ENCODE results near the gene UNC79.

GRCh38 chr14:93564918-93565317 is 134.2 kb downstream of the UNC79 start:
- TF ChIP-seq POLR2AphosphoS5 (IDR thresholded peaks at IDR 0.05) (no peak), POLR2A (IDR thresholded peaks at IDR 0.05) (no peak), EP300 (IDR thresholded peaks at IDR 0.05) (no peak)
- TF ChIP-seq, protein P1, sequence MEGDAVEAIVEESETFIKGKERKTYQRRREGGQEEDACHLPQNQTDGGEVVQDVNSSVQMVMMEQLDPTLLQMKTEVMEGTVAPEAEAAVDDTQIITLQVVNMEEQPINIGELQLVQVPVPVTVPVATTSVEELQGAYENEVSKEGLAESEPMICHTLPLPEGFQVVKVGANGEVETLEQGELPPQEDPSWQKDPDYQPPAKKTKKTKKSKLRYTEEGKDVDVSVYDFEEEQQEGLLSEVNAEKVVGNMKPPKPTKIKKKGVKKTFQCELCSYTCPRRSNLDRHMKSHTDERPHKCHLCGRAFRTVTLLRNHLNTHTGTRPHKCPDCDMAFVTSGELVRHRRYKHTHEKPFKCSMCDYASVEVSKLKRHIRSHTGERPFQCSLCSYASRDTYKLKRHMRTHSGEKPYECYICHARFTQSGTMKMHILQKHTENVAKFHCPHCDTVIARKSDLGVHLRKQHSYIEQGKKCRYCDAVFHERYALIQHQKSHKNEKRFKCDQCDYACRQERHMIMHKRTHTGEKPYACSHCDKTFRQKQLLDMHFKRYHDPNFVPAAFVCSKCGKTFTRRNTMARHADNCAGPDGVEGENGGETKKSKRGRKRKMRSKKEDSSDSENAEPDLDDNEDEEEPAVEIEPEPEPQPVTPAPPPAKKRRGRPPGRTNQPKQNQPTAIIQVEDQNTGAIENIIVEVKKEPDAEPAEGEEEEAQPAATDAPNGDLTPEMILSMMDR (IDR thresholded peaks at IDR 0.05): no peak
